Measurements from ENCODE around the gene SENP5. TPM values are rescaled to one million over a fixed set of nuclear protein-coding genes. Genes with fewer than 3 reads are reported as not detected.
A peak's percentile ranks its signal among the peaks of the same experiment; 100 is the strongest.

Gene SENP5
- total and polyA plus RNA-seq, 2 donors: 11.3 to 24.8 TPM

GRCh38 chr3:196962108-196962929 lies 94.6 kb downstream of the SENP5 start:
- WGBS: 87% methylated on average over 9 of the region's 9 CpGs
- no peaks in the 10 kb centered on the region for H3K9me3 ChIP-seq (ENCODE audit: control insufficient read depth in 2 of 2, insufficient read depth in 1 of 2, low read length in 1 of 2)
- no peak overlapping the region for H3K4me3 ChIP-seq (ENCODE audit: low read length in 2 of 2)
- peaks cover 0 to 4% of the 10 kb centered on the region in 2 donors for H3K36me3 ChIP-seq (ENCODE audit: control insufficient read depth in 2 of 2, insufficient read depth in 2 of 2, low read length in 1 of 2)
- peaks cover 16 to 32% of the 10 kb centered on the region in 2 donors for H3K4me1 ChIP-seq (ENCODE audit: control insufficient read depth in 2 of 2, insufficient read depth in 2 of 2, low read length in 2 of 2)
- peak overlapping the region in 1 of 2 donors; percentile 4 for H3K27ac ChIP-seq (ENCODE audit: low read depth in 1 of 2, low read length in 1 of 2)
- DNase-seq (ENCODE audit: low read depth in 6 of 9, low spot score in 9 of 9): no peak
- H3K27me3 ChIP-seq (ENCODE audit: control insufficient read depth in 2 of 2, insufficient read depth in 1 of 2, low read length in 1 of 2): peaks cover 0 to 22% of the 10 kb centered on the region in 2 donors

- H3K27ac ChIP-seq (ENCODE audit: low read depth in 1 of 2, low read length in 1 of 2): peak overlapping the region in 1 of 2 donors; percentile 30
- DNase-seq (ENCODE audit: low read depth in 6 of 9, low spot score in 9 of 9): peak in 3 of 9 donors; percentile 38 to 78 (median 42)
- 32% methylated on average over 10 of the region's 10 CpGs for WGBS
Measured at GRCh38 chr3:196962930-196963630, 95.4 kb downstream of the SENP5 start.

GRCh38 chr3:196963631-196963953 lies 95.9 kb downstream of the SENP5 start:
- H3K9me3 ChIP-seq (ENCODE audit: control insufficient read depth in 2 of 2, insufficient read depth in 1 of 2, low read length in 1 of 2): no peaks in the 10 kb centered on the region
- WGBS: 60% methylated on average over 2 of the region's 2 CpGs
- DNase-seq (ENCODE audit: low read depth in 6 of 9, low spot score in 9 of 9): no peak
- peaks cover 18 to 43% of the 10 kb centered on the region in 2 donors for H3K4me1 ChIP-seq (ENCODE audit: control insufficient read depth in 2 of 2, insufficient read depth in 2 of 2, low read length in 2 of 2)
- peak overlapping the region in 1 of 2 donors; percentile 30 for H3K27ac ChIP-seq (ENCODE audit: low read depth in 1 of 2, low read length in 1 of 2)
- H3K27me3 ChIP-seq (ENCODE audit: control insufficient read depth in 2 of 2, insufficient read depth in 1 of 2, low read length in 1 of 2): peaks cover 0 to 34% of the 10 kb centered on the region in 2 donors
- H3K4me3 ChIP-seq (ENCODE audit: low read length in 2 of 2): no peak overlapping the region
- peaks cover 0 to 4% of the 10 kb centered on the region in 2 donors for H3K36me3 ChIP-seq (ENCODE audit: control insufficient read depth in 2 of 2, insufficient read depth in 2 of 2, low read length in 1 of 2)

More at GRCh38 chr3:196962930-196963630, 95.4 kb downstream of the SENP5 start:
- no peak overlapping the region for H3K4me3 ChIP-seq (ENCODE audit: low read length in 2 of 2)
- H3K36me3 ChIP-seq (ENCODE audit: control insufficient read depth in 2 of 2, insufficient read depth in 2 of 2, low read length in 1 of 2): peaks cover 0 to 4% of the 10 kb centered on the region in 2 donors
- peaks cover 16 to 39% of the 10 kb centered on the region in 2 donors for H3K4me1 ChIP-seq (ENCODE audit: control insufficient read depth in 2 of 2, insufficient read depth in 2 of 2, low read length in 2 of 2)
- H3K27me3 ChIP-seq (ENCODE audit: control insufficient read depth in 2 of 2, insufficient read depth in 1 of 2, low read length in 1 of 2): peaks cover 0 to 30% of the 10 kb centered on the region in 2 donors
- H3K9me3 ChIP-seq (ENCODE audit: control insufficient read depth in 2 of 2, insufficient read depth in 1 of 2, low read length in 1 of 2): no peaks in the 10 kb centered on the region

- peaks cover 0 to 4% of the 10 kb centered on the region in 2 donors for H3K9me3 ChIP-seq (ENCODE audit: control insufficient read depth in 2 of 2, insufficient read depth in 1 of 2, low read length in 1 of 2)
- whole genome bisulfite sequencing: 95% methylated on average over 11 of the region's 11 CpGs
Measured at GRCh38 chr3:196965112-196965803, 97.5 kb downstream of the SENP5 start.

GRCh38 chr3:196965804-196966173 lies 98.1 kb downstream of the SENP5 start:
- peaks cover 0 to 4% of the 10 kb centered on the region in 2 donors for H3K36me3 ChIP-seq (ENCODE audit: control insufficient read depth in 2 of 2, insufficient read depth in 2 of 2, low read length in 1 of 2)
- H3K27ac ChIP-seq (ENCODE audit: low read depth in 1 of 2, low read length in 1 of 2): no peak overlapping the region
- 98% methylated on average over 10 of the region's 10 CpGs for WGBS
- H3K9me3 ChIP-seq (ENCODE audit: control insufficient read depth in 2 of 2, insufficient read depth in 1 of 2, low read length in 1 of 2): peaks cover 0 to 4% of the 10 kb centered on the region in 2 donors
- peaks cover 0 to 47% of the 10 kb centered on the region in 2 donors for H3K27me3 ChIP-seq (ENCODE audit: control insufficient read depth in 2 of 2, insufficient read depth in 1 of 2, low read length in 1 of 2)
- H3K4me1 ChIP-seq (ENCODE audit: control insufficient read depth in 2 of 2, insufficient read depth in 2 of 2, low read length in 2 of 2): peaks cover 18 to 49% of the 10 kb centered on the region in 2 donors
- no peak for DNase-seq (ENCODE audit: low read depth in 6 of 9, low spot score in 9 of 9)
- no peak overlapping the region for H3K4me3 ChIP-seq (ENCODE audit: low read length in 2 of 2)

More at GRCh38 chr3:196965112-196965803, 97.5 kb downstream of the SENP5 start:
- Histone ChIP-seq H3K4me3 (ENCODE audit: low read length in 2 of 2) (no peak overlapping the region), H3K4me1 (ENCODE audit: control insufficient read depth in 2 of 2, insufficient read depth in 2 of 2, low read length in 2 of 2) (peaks cover 18 to 47% of the 10 kb centered on the region in 2 donors), H3K27me3 (ENCODE audit: control insufficient read depth in 2 of 2, insufficient read depth in 1 of 2, low read length in 1 of 2) (peaks cover 0 to 42% of the 10 kb centered on the region in 2 donors), H3K27ac (ENCODE audit: low read depth in 1 of 2, low read length in 1 of 2) (no peak overlapping the region), H3K36me3 (ENCODE audit: control insufficient read depth in 2 of 2, insufficient read depth in 2 of 2, low read length in 1 of 2) (peaks cover 0 to 4% of the 10 kb centered on the region in 2 donors)
- no peak for DNase-seq (ENCODE audit: low read depth in 6 of 9, low spot score in 9 of 9)

GRCh38 chr3:196966526-196967401 lies 99.0 kb downstream of the SENP5 start:
- Histone ChIP-seq H3K9me3 (ENCODE audit: control insufficient read depth in 2 of 2, insufficient read depth in 1 of 2, low read length in 1 of 2) (peaks cover 0 to 6% of the 10 kb centered on the region in 2 donors), H3K36me3 (ENCODE audit: control insufficient read depth in 2 of 2, insufficient read depth in 2 of 2, low read length in 1 of 2) (peaks cover 0 to 4% of the 10 kb centered on the region in 2 donors), H3K27ac (ENCODE audit: low read depth in 1 of 2, low read length in 1 of 2) (no peak overlapping the region), H3K4me1 (ENCODE audit: control insufficient read depth in 2 of 2, insufficient read depth in 2 of 2, low read length in 2 of 2) (peaks cover 18 to 49% of the 10 kb centered on the region in 2 donors), H3K4me3 (ENCODE audit: low read length in 2 of 2) (no peak overlapping the region), H3K27me3 (ENCODE audit: control insufficient read depth in 2 of 2, insufficient read depth in 1 of 2, low read length in 1 of 2) (peaks cover 0 to 54% of the 10 kb centered on the region in 2 donors)
- no peak for DNase-seq (ENCODE audit: low read depth in 6 of 9, low spot score in 9 of 9)
- WGBS: 80% methylated on average over 47 of the region's 47 CpGs

GRCh38 chr3:196967412-196968232 lies 99.9 kb downstream of the SENP5 start:
- 69% methylated on average over 35 of the region's 35 CpGs for WGBS
- peaks cover 0 to 54% of the 10 kb centered on the region in 2 donors for H3K27me3 ChIP-seq (ENCODE audit: control insufficient read depth in 2 of 2, insufficient read depth in 1 of 2, low read length in 1 of 2)
- no peak overlapping the region for H3K27ac ChIP-seq (ENCODE audit: low read depth in 1 of 2, low read length in 1 of 2)
- peaks cover 13 to 42% of the 10 kb centered on the region in 2 donors for H3K4me1 ChIP-seq (ENCODE audit: control insufficient read depth in 2 of 2, insufficient read depth in 2 of 2, low read length in 2 of 2)
- peak in 1 of 9 donors; percentile 27 for DNase-seq (ENCODE audit: low read depth in 6 of 9, low spot score in 9 of 9)
- peak overlapping the region; percentile 45 to 79 for H3K4me3 ChIP-seq (ENCODE audit: low read length in 2 of 2)
- peaks cover 0 to 6% of the 10 kb centered on the region in 2 donors for H3K9me3 ChIP-seq (ENCODE audit: control insufficient read depth in 2 of 2, insufficient read depth in 1 of 2, low read length in 1 of 2)
- H3K36me3 ChIP-seq (ENCODE audit: control insufficient read depth in 2 of 2, insufficient read depth in 2 of 2, low read length in 1 of 2): peaks cover 0 to 4% of the 10 kb centered on the region in 2 donors
